GM12878 (cell line): Measurements from ENCODE around the gene ISCA2. TPM values are rescaled to one million over a fixed set of nuclear protein-coding genes. Genes with fewer than 3 reads are reported as not detected.

Experiments used
- ATAC-seq: fragments of 200-7000 bp; cut with Tn5 transposase; 3 replicates; pipeline ENCODE4 v1.9.1; 2020; ENCODE audit warnings: mild to moderate bottlenecking, moderate library complexity
- BruUV-seq: library from RNA; stranded (reverse); fragments of 400-500 nt; replicated peaks from 2 replicates; lab custom pipeline; 2021; lab: Mats Ljungman, UMichigan
- CTCF ChIA-PET: fragments of 300-600 bp; sonication (Branson Sonifier 250); formaldehyde crosslinking; extraction: SDS; loops from one replicate; lab custom pipeline; 2021; ENCODE audit warnings: inconsistent platforms; lab: Yijun Ruan, JAX
- POLR2A ChIA-PET: fragments of 350-600 bp; formaldehyde crosslinking; extraction: SDS; loops from one replicate; lab custom pipeline; 2021; ENCODE audit warnings: inconsistent platforms; lab: Charles Lee
- RAD21 ChIA-PET: fragments of 300-600 bp; sonication (Branson Sonifier 250); formaldehyde crosslinking; loops from one replicate; lab custom pipeline; 2023; ENCODE audit warnings: antibody characterized with exemption; ENCODE audit not compliant: unreplicated experiment; lab: Charles Lee
- SMC1A ChIA-PET: fragments of 300-600 bp; sonication (Branson Sonifier 250); formaldehyde crosslinking; loops from one replicate; lab custom pipeline; 2023; ENCODE audit not compliant: unreplicated experiment, uncharacterized antibody; lab: Charles Lee
- DNase-seq: peaks from one replicate; pipeline ENCODE4 v3.0.0-alpha.2; 2011; ENCODE audit warnings: low read depth, low spot score
- FAIRE-seq: peaks from 3 replicates; lab custom pipeline; 2011; peaks lifted over from hg19 to GRCh38; lab: Jason Lieb, UNC
- H2AFZ ChIP-seq: 2 replicates; pipeline ENCODE4 v1.6.0; 2011; ENCODE audit warnings: low read depth, low read length, control low read depth; ENCODE audit not compliant: control insufficient read depth
- H3K27ac ChIP-seq: 2 replicates; pipeline ENCODE4 v1.5.1; 2011; ENCODE audit warnings: control low read depth; ENCODE audit not compliant: control insufficient read depth, insufficient read depth
- H3K27me3 ChIP-seq, 2 experiments: replicated peaks in 1 of 2; 2 replicates each; pipeline versions ENCODE4 v1.6.0 to v1.6.1; 2011; ENCODE audit warnings: low read length in 1 of 2; ENCODE audit not compliant: control insufficient read depth in 2 of 2, insufficient read depth in 2 of 2
- H3K36me3 ChIP-seq, 2 experiments: 2 replicates each; pipeline ENCODE4 v1.5.1; 2011; ENCODE audit warnings: low read length in 1 of 2; ENCODE audit not compliant: control insufficient read depth in 2 of 2, insufficient read depth in 2 of 2
- H3K4me1 ChIP-seq: 2 replicates; pipeline ENCODE4 v1.6.1; 2011; ENCODE audit warnings: mild to moderate bottlenecking, low read length, moderate library complexity, mixed read lengths; ENCODE audit not compliant: control insufficient read depth, insufficient read depth
- H3K4me2 ChIP-seq: 2 replicates; pipeline ENCODE4 v1.6.0; 2011; ENCODE audit warnings: control low read depth; ENCODE audit not compliant: control insufficient read depth, insufficient read depth
- H3K4me3 ChIP-seq: fragments of 200-600 bp; sonication (generic); 2 replicates; pipeline ENCODE4 v1.5.1; 2016
- H3K79me2 ChIP-seq: 2 replicates; pipeline ENCODE4 v1.6.0; 2011; ENCODE audit warnings: low read length; ENCODE audit not compliant: control insufficient read depth, insufficient read depth
- H3K9ac ChIP-seq: 2 replicates; pipeline ENCODE4 v1.8.0; 2011; ENCODE audit warnings: low read length, control low read depth, mixed read lengths; ENCODE audit not compliant: control insufficient read depth, insufficient read depth
- H3K9me3 ChIP-seq: replicated peaks from 3 replicates; pipeline ENCODE4 v1.5.1; 2011; ENCODE audit warnings: mild to moderate bottlenecking, low read length; ENCODE audit not compliant: control insufficient read depth, insufficient read depth
- H4K20me1 ChIP-seq: 2 replicates; pipeline ENCODE4 v1.6.0; 2011; ENCODE audit not compliant: control insufficient read depth, insufficient read depth
- EGR1 ChIP-seq, 2 experiments: IDR thresholded peaks; 1 replicate in 1 of 2; 2 replicates in 1 of 2; pipeline ENCODE4 v1.6.1; 2011 to 2012; ENCODE audit warnings: low read depth in 2 of 2, low read length in 2 of 2, borderline replicate concordance in 1 of 2, mild to moderate bottlenecking in 1 of 2, moderate library complexity in 1 of 2
- IKZF1 ChIP-seq: fragments of 450-650 bp; conservative IDR thresholded peaks from 2 replicates; pipeline ENCODE4 v1.6.1; 2017; ENCODE audit warnings: antibody characterized with exemption, mild to moderate bottlenecking
- KAT2A ChIP-seq: conservative IDR thresholded peaks from 2 replicates; pipeline ENCODE4 v1.6.1; 2011; ENCODE audit warnings: low read depth, low read length; ENCODE audit not compliant: control insufficient read depth
- MEF2B ChIP-seq: fragments of 450-650 bp; IDR thresholded peaks from 2 replicates; pipeline ENCODE4 v1.6.1; 2018; ENCODE audit warnings: mild to moderate bottlenecking, moderate library complexity; ENCODE audit not compliant: partially characterized antibody, poor library complexity, severe bottlenecking
- MTA3 ChIP-seq: IDR thresholded peaks from 2 replicates; pipeline ENCODE4 v1.6.1; 2012; ENCODE audit warnings: low read length, inconsistent platforms, borderline replicate concordance
- PAX5 ChIP-seq: IDR thresholded peaks from 2 replicates; pipeline ENCODE4 v1.6.1; 2011; ENCODE audit warnings: low read depth, low read length, borderline replicate concordance
- POLR2AphosphoS2 ChIP-seq: IDR thresholded peaks from 2 replicates; pipeline ENCODE4 v1.6.1; 2011; ENCODE audit warnings: low read depth, mild to moderate bottlenecking, low read length, improper control_type of control experiment, moderate library complexity
- RELA ChIP-seq: fragments of 450-650 bp; IDR thresholded peaks from 2 replicates; pipeline ENCODE4 v1.8.0; 2014; ENCODE audit warnings: borderline replicate concordance; ENCODE audit not compliant: partially characterized antibody
- REST ChIP-seq: IDR thresholded peaks from 2 replicates; pipeline ENCODE4 v1.6.1; 2012; ENCODE audit warnings: mild to moderate bottlenecking, low read depth, low read length
- SRF ChIP-seq, 2 experiments: IDR thresholded peaks; 2 replicates each; pipeline ENCODE4 v1.6.1; 2011; ENCODE audit warnings: low read depth in 2 of 2, low read length in 2 of 2, mild to moderate bottlenecking in 1 of 2, moderate library complexity in 1 of 2
- TARDBP ChIP-seq: IDR thresholded peaks from 2 replicates; pipeline ENCODE4 v1.6.1; 2016; ENCODE audit warnings: borderline replicate concordance
- TCF3 ChIP-seq: IDR thresholded peaks from 2 replicates; pipeline ENCODE4 v1.6.1; 2012; ENCODE audit warnings: low read depth, mild to moderate bottlenecking, low read length, borderline replicate concordance; ENCODE audit not compliant: insufficient read depth
- whole genome bisulfite sequencing: methylation state at CpG from one replicate; pipeline ENCODE4 v1.1.6; 2016; ENCODE audit warnings: low lambda C conversion rate; ENCODE audit not compliant: insufficient replicate concordance, insufficient coverage; ENCODE audit errors: missing lambda C conversion rate; 5-methylcytosine and 5-hydroxymethylcytosine counted together
- in situ Hi-C: fragments of 300-500 bp; cut with MboI; formaldehyde crosslinking; loops from 9 replicates; pipeline ENCODE4 v1.14.3; 2018; ENCODE audit warnings: mixed read lengths
- intact Hi-C: fragments of 100-400 bp; cut with micrococcal nuclease; formaldehyde crosslinking; loops from one replicate; pipeline ENCODE4 v1.14.2; 2022; ENCODE audit not compliant: unreplicated experiment
- polyA plus RNA-seq, 11 experiments: library from polyadenylated mRNA; depleted of rRNA in 4 of 11; unstranded in 6 of 11; stranded (reverse) in 5 of 11; fragments of >200 nt; fragmentation: Nextera tagmentation in 4 of 11; fragmentation: Illumina TruSeq in 1 of 11; extraction: Ambion mirVana in 4 of 11; extraction: Trizol in 1 of 11; gene quantifications; 1 replicate in 1 of 11; 2 replicates in 10 of 11; pipeline versions ENCODE4 v1.2.1 to v1.2.3, GENCODE V29; 2011 to 2016; ENCODE audit warnings: inconsistent platforms in 2 of 11, missing spikeins in 2 of 11, low read depth in 1 of 11
- total RNA-seq, 4 experiments: library from RNA; depleted of rRNA in 3 of 4; stranded (reverse); fragments of >200 nt in 3 of 4; fragmentation: Illumina TruSeq in 1 of 4; extraction: Trizol in 1 of 4; gene quantifications; 2 replicates each; pipeline versions ENCODE4 v1.2.1 to v1.2.3, GENCODE V29; 2013 to 2021

ISCA2 gene
- total and polyA plus RNA-seq, 10 of the 15 experiments (the other 5 are each of a cell fraction or from before 2014, with no cell fraction given): 7.5 to 116 (median 32.5) TPM

DNA sequence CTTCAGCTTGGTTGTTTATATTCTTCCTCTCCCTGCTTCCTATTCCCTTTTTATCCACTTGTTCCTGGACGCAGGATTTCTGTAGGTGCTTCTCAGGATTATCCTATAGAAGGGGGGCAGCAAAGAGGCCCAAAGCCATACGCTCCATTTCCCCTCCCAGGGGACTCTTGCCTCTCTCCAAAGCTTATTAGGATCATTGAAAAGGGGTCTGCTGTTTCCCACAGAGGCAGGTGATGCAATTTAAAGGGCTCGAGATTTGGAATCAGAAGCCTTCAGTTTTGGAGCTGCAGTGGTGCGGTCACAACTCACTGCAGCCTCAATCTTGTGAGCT lies 36.0 kb upstream of the ISCA2 start:
- H3K9me3 ChIP-seq: no peaks in the 10 kb centered on the region
- no peak overlapping the region for H3K4me3 ChIP-seq
- in situ Hi-C loops: no loop called here
- H3K9ac ChIP-seq: no peak overlapping the region
- H3K36me3 ChIP-seq: no peaks in the 10 kb centered on the region
- POLR2A ChIA-PET: no interaction called here
- no TSS peak for BruUV-seq
- CTCF ChIA-PET: interaction anchor here (1.2 to 1.5 kb wide), 2 partner anchors 14 to 33 kb away, joined by 4 to 5 read pairs; no protein-coding TSS in a partner anchor
- no peak overlapping the region for H2AFZ ChIP-seq
- no peaks in the 10 kb centered on the region for H4K20me1 ChIP-seq
- TF ChIP-seq MTA3 (no peak), TCF3 (no peak), SRF (IDR thresholded peaks at IDR 0.05; ENCODE audit: low read depth in 2 of 2, low read length in 2 of 2) (no peak), RELA (no peak), REST (no peak), KAT2A (no peak), PAX5 (no peak), IKZF1 (no peak), MEF2B (no peak), EGR1 (IDR thresholded peaks at IDR 0.05; ENCODE audit: borderline replicate concordance in 1 of 2, low read depth in 2 of 2, low read length in 2 of 2) (no peak), TARDBP (no peak), POLR2AphosphoS2 (no peak)
- 52% methylated on average over 4 of the region's 4 CpGs for WGBS
- DNase-seq (no peak), ATAC-seq (no peak), FAIRE-seq (no peak)
- H3K4me2 ChIP-seq: no peak overlapping the region
- no peaks in the 10 kb centered on the region; a peak in 1 of 4 replicates for H3K27me3 ChIP-seq
- SMC1A ChIA-PET: interaction anchor here (0.6 to 1.6 kb wide), 4 partner anchors 15 to 275 kb away, joined by 3 to 4 read pairs (median 3); no protein-coding TSS in a partner anchor
- RAD21 ChIA-PET: no interaction called here
- intact Hi-C loops: no loop called here
- no peak overlapping the region for H3K27ac ChIP-seq
- H3K4me1 ChIP-seq: no peaks in the 10 kb centered on the region
- H3K79me2 ChIP-seq: no peaks in the 10 kb centered on the region
